ENCODE results near the gene DHX9.

Gene DHX9

DNA sequence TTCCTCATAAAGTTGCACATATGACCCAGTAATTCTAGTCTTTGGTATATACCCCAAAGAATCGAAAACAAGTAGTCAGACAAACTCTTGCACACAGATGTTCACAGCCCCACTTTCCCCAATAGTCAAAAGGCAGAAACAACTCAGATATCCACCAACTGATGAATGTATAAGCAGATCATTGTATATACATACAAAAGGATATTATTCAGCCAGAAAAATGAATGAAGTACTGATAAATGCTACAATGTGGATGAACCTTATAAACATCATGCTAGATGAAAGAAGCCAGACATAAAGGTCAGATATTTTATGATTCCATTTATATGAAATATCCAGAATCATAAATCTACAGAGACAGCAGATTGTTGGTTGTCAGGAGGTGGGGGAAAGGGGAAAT, 86.5 kb downstream of the DHX9 start:
- no peak overlapping the region for H3K4me3 ChIP-seq (ENCODE audit: control insufficient read depth, low read depth, low read length)
- no peak for DNase-seq (ENCODE audit: low read depth)
- TF ChIP-seq, protein P1, sequence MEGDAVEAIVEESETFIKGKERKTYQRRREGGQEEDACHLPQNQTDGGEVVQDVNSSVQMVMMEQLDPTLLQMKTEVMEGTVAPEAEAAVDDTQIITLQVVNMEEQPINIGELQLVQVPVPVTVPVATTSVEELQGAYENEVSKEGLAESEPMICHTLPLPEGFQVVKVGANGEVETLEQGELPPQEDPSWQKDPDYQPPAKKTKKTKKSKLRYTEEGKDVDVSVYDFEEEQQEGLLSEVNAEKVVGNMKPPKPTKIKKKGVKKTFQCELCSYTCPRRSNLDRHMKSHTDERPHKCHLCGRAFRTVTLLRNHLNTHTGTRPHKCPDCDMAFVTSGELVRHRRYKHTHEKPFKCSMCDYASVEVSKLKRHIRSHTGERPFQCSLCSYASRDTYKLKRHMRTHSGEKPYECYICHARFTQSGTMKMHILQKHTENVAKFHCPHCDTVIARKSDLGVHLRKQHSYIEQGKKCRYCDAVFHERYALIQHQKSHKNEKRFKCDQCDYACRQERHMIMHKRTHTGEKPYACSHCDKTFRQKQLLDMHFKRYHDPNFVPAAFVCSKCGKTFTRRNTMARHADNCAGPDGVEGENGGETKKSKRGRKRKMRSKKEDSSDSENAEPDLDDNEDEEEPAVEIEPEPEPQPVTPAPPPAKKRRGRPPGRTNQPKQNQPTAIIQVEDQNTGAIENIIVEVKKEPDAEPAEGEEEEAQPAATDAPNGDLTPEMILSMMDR (conservative IDR thresholded peaks at IDR 0.05; ENCODE audit: control insufficient read depth, insufficient read depth, low read depth, low read length): no peak

DNA sequence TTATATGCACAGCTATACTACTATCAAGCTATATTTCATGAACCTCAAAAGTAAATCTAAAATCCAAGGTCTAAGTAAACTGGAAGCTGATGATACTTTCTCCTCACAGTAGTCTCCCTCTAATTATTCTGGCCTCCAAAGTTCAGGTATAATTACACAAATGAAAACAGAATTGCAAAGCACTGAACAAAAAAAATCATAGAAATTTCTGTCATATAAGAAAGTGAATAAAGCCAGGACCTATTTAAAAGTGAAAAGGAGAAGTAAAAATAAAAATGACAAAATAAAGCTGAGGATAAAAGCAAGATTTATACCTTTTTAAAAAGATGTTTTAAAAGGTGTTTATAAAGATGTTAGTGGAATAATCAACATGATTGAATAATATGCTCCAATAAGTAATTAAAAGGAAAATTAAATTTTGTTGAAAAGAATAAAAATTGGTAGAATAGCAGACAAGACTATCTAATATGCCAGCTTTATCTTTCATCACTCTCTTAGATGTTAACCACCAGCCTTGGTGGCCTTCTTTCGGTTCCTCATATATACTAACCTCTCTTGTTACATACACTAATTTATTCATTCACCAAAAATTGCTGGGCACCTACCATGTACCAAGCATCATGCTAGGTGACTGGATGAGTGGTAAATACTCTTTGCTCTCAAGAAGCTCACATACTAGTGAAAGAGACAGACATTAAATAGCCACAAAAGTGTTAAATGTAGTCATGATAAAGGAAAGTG, 88.7 kb downstream of the DHX9 start:
- TF ChIP-seq, protein P1 (conservative IDR thresholded peaks at IDR 0.05; ENCODE audit: control insufficient read depth, insufficient read depth, low read depth, low read length): no peak
- DNase-seq (ENCODE audit: low read depth): no peak
- no peak overlapping the region for H3K4me3 ChIP-seq (ENCODE audit: control insufficient read depth, low read depth, low read length)

DNA sequence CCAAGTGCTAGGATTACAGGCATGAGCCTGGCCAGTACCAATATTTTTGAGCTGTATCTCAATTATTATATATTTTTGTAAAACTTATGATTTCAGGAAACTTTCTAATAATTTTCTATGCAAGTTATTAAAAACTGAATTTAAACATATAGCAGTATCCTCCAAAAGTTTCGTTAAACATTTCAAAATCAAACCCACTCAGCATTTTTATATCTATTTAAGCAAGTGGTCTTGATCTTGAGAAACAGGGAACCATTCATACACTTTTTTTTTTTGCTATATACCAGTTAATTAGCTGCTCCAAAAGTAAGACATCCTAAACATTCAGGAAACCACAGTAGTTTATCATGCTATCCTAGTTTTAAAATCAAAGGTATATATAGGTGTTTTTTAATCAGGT, 91.8 kb downstream of the DHX9 start:
- H3K4me3 ChIP-seq (ENCODE audit: control insufficient read depth, low read depth, low read length): no peak overlapping the region
- DNase-seq (ENCODE audit: low read depth): no peak
- TF ChIP-seq, protein P1 (conservative IDR thresholded peaks at IDR 0.05; ENCODE audit: control insufficient read depth, insufficient read depth, low read depth, low read length): no peak

DNA sequence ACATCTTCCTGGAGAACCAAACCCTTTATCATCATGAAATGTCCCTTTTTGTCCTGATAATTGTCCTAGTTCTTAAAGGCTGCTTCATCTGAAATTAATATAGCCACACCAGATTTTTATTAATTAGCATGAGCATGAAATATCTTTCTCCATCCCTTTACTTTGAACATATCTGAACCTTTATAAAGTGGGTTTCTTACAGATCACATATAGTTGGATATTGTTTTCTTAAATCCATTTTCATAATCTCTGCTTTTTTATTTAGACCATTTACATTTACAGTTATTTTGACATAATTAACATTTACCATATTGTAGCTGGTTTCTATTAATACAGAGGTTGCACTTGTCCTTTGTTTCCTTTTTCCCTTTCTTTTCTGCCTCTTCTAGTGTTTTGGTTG, 96.6 kb downstream of the DHX9 start:
- H3K4me3 ChIP-seq (ENCODE audit: control insufficient read depth, low read depth, low read length): no peak overlapping the region
- DNase-seq (ENCODE audit: low read depth): no peak
- TF ChIP-seq, protein P1 (conservative IDR thresholded peaks at IDR 0.05; ENCODE audit: control insufficient read depth, insufficient read depth, low read depth, low read length): no peak
